Measurements from ENCODE around the gene SPRYD7.
"Not testable (repeated sequence)": the region's sequence is repeated elsewhere in the genome, so short reads cannot be mapped to it uniquely, and the experiment has no call there.

The SPRYD7 gene

DNA sequence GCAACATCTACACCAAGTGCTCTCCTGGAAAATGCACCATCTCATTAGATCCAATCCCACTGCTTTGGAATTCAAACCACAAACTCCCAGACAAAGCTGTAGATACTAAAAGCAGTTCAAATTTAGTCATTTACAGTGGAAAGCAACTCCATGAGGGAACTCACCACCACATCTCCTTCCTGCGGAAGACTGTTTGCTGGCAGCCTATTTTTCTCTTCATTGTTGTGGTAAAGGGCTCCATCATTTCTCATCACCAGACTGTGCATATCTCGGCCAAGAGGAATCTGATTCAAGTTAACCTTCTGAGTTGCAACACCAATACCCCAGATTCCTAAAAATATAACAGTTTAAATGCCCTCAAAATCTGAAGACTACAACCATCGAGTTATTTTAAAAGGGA is 8.4 kb downstream of the SPRYD7 start:
- no peak overlapping the region for H3K9ac ChIP-seq (ENCODE audit: low read depth, low read length)

DNA sequence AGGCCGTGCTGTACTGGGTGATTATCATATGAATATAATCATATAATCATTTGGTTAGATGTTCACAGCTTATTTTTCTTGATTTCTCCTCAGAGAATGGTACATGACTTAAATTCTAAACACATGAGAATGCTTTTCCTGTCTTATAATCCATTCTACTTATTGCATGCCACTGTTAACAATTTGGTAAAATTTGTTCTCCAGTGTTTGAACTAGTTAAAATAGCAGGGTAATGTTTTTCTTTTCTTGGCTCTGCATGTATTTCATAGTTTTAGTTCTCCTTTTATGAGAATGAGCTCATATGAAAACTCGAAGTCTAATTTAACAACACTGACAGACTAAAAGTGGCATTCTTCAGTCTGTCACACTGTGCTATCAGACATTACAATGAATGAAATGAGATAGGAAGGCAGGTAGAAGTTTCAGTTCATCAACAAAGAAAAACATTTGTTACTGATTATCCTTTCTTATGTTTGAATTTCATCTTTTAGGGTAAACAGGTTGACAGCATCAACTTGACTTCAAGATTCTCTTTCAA is 10.2 kb downstream of the SPRYD7 start:
- H3K36me3 ChIP-seq (ENCODE audit: insufficient read depth, low read length): peaks cover 47% of the 10 kb centered on the region
- H3K4me1 ChIP-seq (ENCODE audit: control insufficient read depth, insufficient read depth, low read length): no peaks in the 10 kb centered on the region
- no peaks in the 10 kb centered on the region for H3K27me3 ChIP-seq (ENCODE audit: control insufficient read depth, insufficient read depth, low read length)
- no peak overlapping the region for H3K9ac ChIP-seq (ENCODE audit: low read depth, low read length)
- no peak overlapping the region for H3K4me3 ChIP-seq (ENCODE audit: low read length)
- no peak overlapping the region for H3K4me2 ChIP-seq (ENCODE audit: low read length)
- no peaks in the 10 kb centered on the region for H3K9me3 ChIP-seq (replicated peaks; ENCODE audit: low read length)

More for the DNA sequence above, 8.4 kb downstream of the SPRYD7 start:
- Histone ChIP-seq H3K27me3 (ENCODE audit: control insufficient read depth, insufficient read depth, low read length) (no peaks in the 10 kb centered on the region), H3K36me3 (ENCODE audit: insufficient read depth, low read length) (peaks cover 35% of the 10 kb centered on the region), H3K9me3 (replicated peaks; ENCODE audit: low read length) (no peaks in the 10 kb centered on the region), H3K4me3 (ENCODE audit: low read length) (no peak overlapping the region), H3K4me2 (ENCODE audit: low read length) (no peak overlapping the region), H3K4me1 (ENCODE audit: control insufficient read depth, insufficient read depth, low read length) (no peaks in the 10 kb centered on the region)

DNA sequence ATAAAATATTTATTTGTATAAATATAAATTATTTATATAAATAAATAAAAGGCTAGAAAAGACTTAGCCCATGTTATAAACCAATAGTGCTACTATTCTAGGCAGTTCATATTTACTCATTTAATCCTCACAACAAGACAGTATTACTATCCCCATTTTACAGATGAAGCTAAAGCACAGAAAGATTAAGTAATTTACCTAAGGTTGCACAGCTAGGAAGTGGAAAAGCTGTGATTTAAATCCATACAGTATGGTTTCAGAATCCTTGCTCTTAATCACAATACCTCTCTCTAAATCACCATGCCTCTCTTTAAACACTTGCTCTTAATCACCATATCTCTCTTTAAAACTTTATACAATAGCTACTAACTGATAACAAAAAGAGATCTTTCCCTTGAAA is 13.8 kb downstream of the SPRYD7 start:
- H3K36me3 ChIP-seq (ENCODE audit: insufficient read depth, low read length): peaks cover 43% of the 10 kb centered on the region
- no peaks in the 10 kb centered on the region for H3K9me3 ChIP-seq (replicated peaks; ENCODE audit: low read length)
- no peaks in the 10 kb centered on the region for H3K27me3 ChIP-seq (ENCODE audit: control insufficient read depth, insufficient read depth, low read length)
- no peak overlapping the region for H3K4me2 ChIP-seq (ENCODE audit: low read length)
- H3K4me3 ChIP-seq (ENCODE audit: low read length): no peak overlapping the region
- H3K9ac ChIP-seq (ENCODE audit: low read depth, low read length): no peak overlapping the region
- H3K4me1 ChIP-seq (ENCODE audit: control insufficient read depth, insufficient read depth, low read length): no peaks in the 10 kb centered on the region

DNA sequence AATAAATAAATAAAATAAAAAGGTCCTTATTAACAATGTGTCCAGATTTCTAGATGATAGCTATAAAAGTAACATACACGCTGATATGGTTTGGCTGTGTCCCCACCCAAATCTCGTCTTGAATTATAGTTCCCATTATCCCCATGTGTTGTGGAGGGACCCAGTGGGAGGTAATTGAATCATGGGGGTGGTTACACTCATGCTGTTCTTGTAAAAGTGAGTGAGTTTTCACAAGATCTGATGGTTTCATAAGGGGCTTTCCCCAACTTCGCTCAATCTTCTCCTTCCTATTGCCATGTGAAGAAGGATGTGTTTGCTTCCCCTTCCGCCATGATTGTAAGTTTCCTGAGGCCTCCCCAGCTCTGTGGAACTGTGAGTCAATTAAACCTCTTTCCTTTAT is 15.2 kb downstream of the SPRYD7 start:
- not testable (repeated sequence) for H3K9me3 ChIP-seq (replicated peaks; ENCODE audit: low read length); H3K4me1 ChIP-seq (ENCODE audit: control insufficient read depth, insufficient read depth, low read length); H3K27me3 ChIP-seq (ENCODE audit: control insufficient read depth, insufficient read depth, low read length); H3K9ac ChIP-seq (ENCODE audit: low read depth, low read length); H3K4me3 ChIP-seq (ENCODE audit: low read length); H3K4me2 ChIP-seq (ENCODE audit: low read length)
- peaks cover 40% of the 10 kb centered on the region for H3K36me3 ChIP-seq (ENCODE audit: insufficient read depth, low read length)

DNA sequence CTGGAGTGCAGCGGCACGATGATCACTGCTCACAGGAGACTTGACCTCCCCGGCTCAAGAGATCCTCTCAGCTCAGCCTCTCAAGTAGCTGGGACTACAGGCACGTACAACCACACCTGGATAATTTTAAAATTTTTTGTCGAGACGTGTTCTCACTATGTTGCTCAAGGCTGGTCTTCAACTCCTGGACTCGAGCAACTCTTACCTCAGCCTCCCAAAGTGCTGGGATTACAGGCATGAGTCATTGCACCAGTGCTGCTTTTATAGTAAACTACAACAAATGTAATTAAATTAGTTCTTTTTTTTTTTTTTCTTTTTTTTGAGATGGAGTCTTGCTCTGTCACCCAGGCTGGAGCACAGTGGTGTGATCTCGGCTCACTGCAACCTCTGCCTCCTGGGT is 18.0 kb downstream of the SPRYD7 start:
- not testable (repeated sequence) for H3K27me3 ChIP-seq (ENCODE audit: control insufficient read depth, insufficient read depth, low read length); H3K9ac ChIP-seq (ENCODE audit: low read depth, low read length); H3K4me1 ChIP-seq (ENCODE audit: control insufficient read depth, insufficient read depth, low read length); H3K9me3 ChIP-seq (replicated peaks; ENCODE audit: low read length); H3K4me3 ChIP-seq (ENCODE audit: low read length); H3K4me2 ChIP-seq (ENCODE audit: low read length)
- peaks cover 46% of the 10 kb centered on the region for H3K36me3 ChIP-seq (ENCODE audit: insufficient read depth, low read length)

DNA sequence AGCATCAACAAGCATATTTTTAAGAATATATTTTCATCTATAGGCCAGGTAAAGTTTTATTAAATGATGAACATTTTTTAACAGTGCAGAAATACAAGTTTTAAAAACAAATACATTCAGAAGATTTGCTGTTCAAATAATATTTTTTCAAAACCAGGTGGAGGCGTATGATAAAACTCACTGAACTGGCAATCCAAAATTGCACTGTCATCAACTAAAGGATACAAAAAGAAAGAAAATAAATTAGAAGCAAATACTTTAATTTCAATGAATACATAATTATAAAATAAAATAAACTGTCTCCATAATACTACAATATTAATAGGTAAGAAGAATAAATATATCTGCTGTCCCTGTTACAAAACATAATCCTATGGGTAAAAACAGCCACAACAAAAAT is 21.2 kb downstream of the SPRYD7 start:
- no peaks in the 10 kb centered on the region for H3K4me1 ChIP-seq (ENCODE audit: control insufficient read depth, insufficient read depth, low read length)
- no peak overlapping the region for H3K4me3 ChIP-seq (ENCODE audit: low read length)
- H3K4me2 ChIP-seq (ENCODE audit: low read length): no peak overlapping the region
- H3K36me3 ChIP-seq (ENCODE audit: insufficient read depth, low read length): peaks cover 41% of the 10 kb centered on the region
- no peaks in the 10 kb centered on the region for H3K9me3 ChIP-seq (replicated peaks; ENCODE audit: low read length)
- H3K27me3 ChIP-seq (ENCODE audit: control insufficient read depth, insufficient read depth, low read length): no peaks in the 10 kb centered on the region
- H3K9ac ChIP-seq (ENCODE audit: low read depth, low read length): no peak overlapping the region

DNA sequence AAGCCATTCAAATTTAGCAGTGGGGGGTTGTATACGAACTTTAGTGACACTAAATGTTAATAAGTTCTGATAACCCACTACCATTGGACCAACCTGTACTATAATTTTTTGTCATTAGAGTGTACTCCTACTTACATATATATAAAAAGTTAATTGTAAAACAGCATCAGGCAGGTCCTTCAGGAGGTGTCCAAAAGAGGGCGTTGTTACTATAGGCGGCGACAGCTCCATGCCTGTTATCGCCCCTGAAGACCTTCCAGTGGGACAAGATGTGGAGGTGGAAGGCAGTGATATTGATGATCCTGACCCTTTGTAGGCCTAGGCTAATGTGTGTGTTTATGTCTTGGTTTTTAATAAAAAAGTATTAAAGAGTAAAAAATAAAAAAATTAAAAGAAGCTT is 27.5 kb downstream of the SPRYD7 start:
- Histone ChIP-seq H3K27me3 (ENCODE audit: control insufficient read depth, insufficient read depth, low read length) (no peaks in the 10 kb centered on the region), H3K4me3 (ENCODE audit: low read length) (no peak overlapping the region), H3K9ac (ENCODE audit: low read depth, low read length) (no peak overlapping the region), H3K36me3 (ENCODE audit: insufficient read depth, low read length) (peaks cover 11% of the 10 kb centered on the region), H3K4me1 (ENCODE audit: control insufficient read depth, insufficient read depth, low read length) (no peaks in the 10 kb centered on the region), H3K9me3 (replicated peaks; ENCODE audit: low read length) (no peaks in the 10 kb centered on the region), H3K4me2 (ENCODE audit: low read length) (no peak overlapping the region)

DNA sequence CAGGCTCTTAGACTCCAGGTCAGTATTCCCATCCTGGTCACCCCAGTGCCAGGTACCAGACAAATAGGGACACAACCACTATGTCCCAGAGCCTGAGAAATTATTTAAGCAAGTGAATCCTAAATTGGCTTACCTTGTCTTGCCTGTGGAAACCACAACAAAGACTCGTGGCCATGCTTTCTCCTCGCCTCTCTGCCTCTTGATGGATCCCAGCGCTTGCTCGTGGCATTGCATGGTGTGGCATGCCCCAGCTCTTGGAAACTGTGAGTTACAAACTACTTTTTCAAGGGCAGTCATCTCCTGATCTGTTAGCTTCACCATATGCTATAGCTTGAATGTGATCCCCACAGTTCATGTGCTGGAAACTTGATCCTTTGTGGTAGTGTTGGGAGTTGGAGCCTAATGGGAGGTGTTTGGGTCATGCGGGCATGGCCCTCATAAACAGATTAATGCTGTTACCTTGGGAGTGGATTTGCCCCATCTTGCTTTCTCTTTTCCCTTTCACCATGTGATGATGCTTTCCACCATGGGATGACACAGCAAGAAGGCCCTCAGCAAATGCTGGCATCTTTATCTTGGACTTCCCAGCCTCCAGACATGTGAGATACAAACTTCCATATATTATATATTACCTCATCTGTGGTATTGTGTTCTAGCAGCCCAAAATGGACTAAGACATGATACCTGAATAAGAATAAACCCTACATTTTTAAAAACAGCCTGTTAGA is 31.2 kb downstream of the SPRYD7 start:
- no peak overlapping the region for H3K9ac ChIP-seq (ENCODE audit: low read depth, low read length)
- H3K4me2 ChIP-seq (ENCODE audit: low read length): no peak overlapping the region
- H3K4me3 ChIP-seq (ENCODE audit: low read length): no peak overlapping the region

DNA sequence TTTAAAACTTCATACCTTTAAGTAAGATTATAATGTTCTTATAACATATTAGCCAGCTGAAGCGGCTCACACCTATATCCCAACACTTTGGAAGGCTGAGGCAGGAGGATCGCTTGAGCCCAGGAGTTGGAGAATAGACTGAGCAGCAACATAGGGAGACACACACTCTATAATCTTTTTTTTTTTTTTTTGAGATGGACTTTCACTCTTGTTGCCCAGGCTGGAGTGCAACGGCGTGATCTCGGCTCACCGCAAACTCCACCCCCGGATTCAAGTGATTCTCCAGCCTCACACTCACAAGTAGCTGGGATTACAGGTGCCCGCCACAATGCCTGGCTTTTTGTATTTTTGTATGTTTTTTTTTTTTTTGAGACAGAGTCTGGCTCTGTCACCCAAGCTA is 37.3 kb downstream of the SPRYD7 start:
- no peaks in the 10 kb centered on the region for H3K9me3 ChIP-seq (replicated peaks; ENCODE audit: low read length)
- no peaks in the 10 kb centered on the region for H3K27me3 ChIP-seq (ENCODE audit: control insufficient read depth, insufficient read depth, low read length)
- H3K36me3 ChIP-seq (ENCODE audit: insufficient read depth, low read length): no peaks in the 10 kb centered on the region
- no peak overlapping the region for H3K4me2 ChIP-seq (ENCODE audit: low read length)
- H3K4me3 ChIP-seq (ENCODE audit: low read length): no peak overlapping the region
- H3K4me1 ChIP-seq (ENCODE audit: control insufficient read depth, insufficient read depth, low read length): no peaks in the 10 kb centered on the region
- H3K9ac ChIP-seq (ENCODE audit: low read depth, low read length): no peak overlapping the region

More for the DNA sequence above, 31.2 kb downstream of the SPRYD7 start:
- no peaks in the 10 kb centered on the region for H3K36me3 ChIP-seq (ENCODE audit: insufficient read depth, low read length)
- no peaks in the 10 kb centered on the region for H3K27me3 ChIP-seq (ENCODE audit: control insufficient read depth, insufficient read depth, low read length)
- no peaks in the 10 kb centered on the region for H3K9me3 ChIP-seq (replicated peaks; ENCODE audit: low read length)
- no peaks in the 10 kb centered on the region for H3K4me1 ChIP-seq (ENCODE audit: control insufficient read depth, insufficient read depth, low read length)

DNA sequence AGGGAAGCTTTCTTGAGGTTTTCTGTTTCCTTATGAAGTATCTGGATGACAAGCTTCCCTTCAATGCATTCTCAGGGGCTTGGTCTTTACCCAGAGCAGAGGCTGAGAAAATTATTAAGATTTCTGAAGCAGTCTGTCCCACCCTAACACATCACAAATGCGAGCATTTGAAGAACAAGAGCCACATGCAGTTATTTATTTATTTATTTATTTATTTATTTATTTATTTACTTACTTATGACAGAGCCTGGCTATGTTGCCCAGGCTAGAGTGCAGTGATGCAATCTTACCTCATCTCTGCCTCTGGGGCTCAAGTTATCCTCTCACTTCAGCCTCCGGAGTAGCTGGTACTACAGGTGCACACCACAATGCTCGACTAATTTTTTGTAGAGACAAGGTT is 38.4 kb downstream of the SPRYD7 start:
- Histone ChIP-seq H3K4me1 (ENCODE audit: control insufficient read depth, insufficient read depth, low read length) (no peaks in the 10 kb centered on the region), H3K4me3 (ENCODE audit: low read length) (no peak overlapping the region), H3K9me3 (replicated peaks; ENCODE audit: low read length) (no peaks in the 10 kb centered on the region), H3K27me3 (ENCODE audit: control insufficient read depth, insufficient read depth, low read length) (no peaks in the 10 kb centered on the region), H3K9ac (ENCODE audit: low read depth, low read length) (no peak overlapping the region), H3K36me3 (ENCODE audit: insufficient read depth, low read length) (no peaks in the 10 kb centered on the region), H3K4me2 (ENCODE audit: low read length) (no peak overlapping the region)

DNA sequence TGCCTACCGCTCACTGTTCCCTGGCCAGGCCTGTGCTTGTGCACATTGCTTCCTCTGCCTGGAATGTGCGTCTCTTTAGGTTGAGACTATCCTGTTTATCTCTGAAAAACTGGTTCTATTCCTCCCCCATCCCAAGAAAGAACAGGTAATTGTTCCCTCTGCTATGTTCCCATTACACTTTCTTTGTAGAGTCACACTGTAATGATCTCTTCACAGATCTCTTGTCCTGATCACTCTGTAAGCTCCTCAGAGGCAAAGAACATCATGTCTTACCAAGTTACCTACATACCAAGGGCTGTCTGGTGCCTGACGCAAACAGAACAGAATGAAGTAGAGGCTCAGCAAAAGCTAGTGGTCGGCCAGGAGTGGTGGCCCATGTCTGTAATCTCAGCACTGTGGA is 40.3 kb downstream of the SPRYD7 start:
- Histone ChIP-seq H3K9me3 (replicated peaks; ENCODE audit: low read length) (no peaks in the 10 kb centered on the region), H3K4me1 (ENCODE audit: control insufficient read depth, insufficient read depth, low read length) (no peaks in the 10 kb centered on the region), H3K36me3 (ENCODE audit: insufficient read depth, low read length) (no peaks in the 10 kb centered on the region), H3K4me3 (ENCODE audit: low read length) (no peak overlapping the region), H3K27me3 (ENCODE audit: control insufficient read depth, insufficient read depth, low read length) (no peaks in the 10 kb centered on the region), H3K4me2 (ENCODE audit: low read length) (no peak overlapping the region), H3K9ac (ENCODE audit: low read depth, low read length) (no peak overlapping the region)

DNA sequence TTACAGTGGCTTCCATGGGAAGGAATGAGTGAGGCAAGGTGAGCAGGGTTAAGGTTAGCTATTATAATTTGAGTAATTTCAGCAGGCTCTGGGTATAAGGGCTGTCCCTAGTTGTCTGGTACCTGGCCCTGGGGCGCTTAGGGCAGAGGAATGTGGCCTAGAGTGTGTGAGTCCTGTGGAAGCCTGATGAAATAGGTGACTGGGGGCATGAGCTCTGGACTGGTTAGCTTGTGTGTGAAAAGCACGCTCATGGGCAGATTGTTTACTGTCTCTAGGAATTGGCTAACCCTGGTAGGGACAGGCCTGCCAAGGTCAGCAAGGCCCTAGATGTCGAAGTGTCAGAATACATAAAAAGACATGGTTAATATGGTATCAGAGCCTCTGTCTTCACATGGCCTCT is 42.5 kb downstream of the SPRYD7 start:
- no peaks in the 10 kb centered on the region for H3K9me3 ChIP-seq (replicated peaks; ENCODE audit: low read length)
- no peak overlapping the region for H3K4me3 ChIP-seq (ENCODE audit: low read length)
- H3K27me3 ChIP-seq (ENCODE audit: control insufficient read depth, insufficient read depth, low read length): no peaks in the 10 kb centered on the region
- no peaks in the 10 kb centered on the region for H3K36me3 ChIP-seq (ENCODE audit: insufficient read depth, low read length)
- H3K4me1 ChIP-seq (ENCODE audit: control insufficient read depth, insufficient read depth, low read length): no peaks in the 10 kb centered on the region
- no peak overlapping the region for H3K9ac ChIP-seq (ENCODE audit: low read depth, low read length)
- H3K4me2 ChIP-seq (ENCODE audit: low read length): no peak overlapping the region
